ENCODE results near the gene FREY1. TPM values are rescaled to one million over a fixed set of nuclear protein-coding genes. Genes with fewer than 3 reads are reported as not detected.

Gene FREY1
- total and polyA plus RNA-seq, 2 of the 13 experiments (the other 11 are each of a cell fraction or from before 2014, with no cell fraction given): 0.44 to 0.73 TPM

- 0 out of 2 replicates have a peak, but pooled peaks have one; percentile 25 for TF ChIP-seq ZHX1 (CRISPR knock-in tag; IDR thresholded peaks at IDR 0.05; ENCODE audit: low read depth)
- no peak for TF ChIP-seq PTBP1 (IDR thresholded peaks at IDR 0.05; ENCODE audit: low read depth, low read length, poor library complexity, severe bottlenecking)
- TF ChIP-seq MIER2 (CRISPR knock-in tag; IDR thresholded peaks at IDR 0.05): peak; percentile 16; the same call in 1 of the 2 replicates
- TF ChIP-seq PATZ1 (CRISPR knock-in tag; IDR thresholded peaks at IDR 0.05): peak; percentile 96
- no peak for TF ChIP-seq ELF4 (CRISPR knock-in tag; IDR thresholded peaks at IDR 0.05; ENCODE audit: borderline replicate concordance)
- peak; percentile 39 for TF ChIP-seq MED8 (CRISPR knock-in tag; IDR thresholded peaks at IDR 0.05; ENCODE audit: insufficient replicate concordance)
- no peak for TF ChIP-seq ZBTB34 (CRISPR knock-in tag; IDR thresholded peaks at IDR 0.05)
- no peak for TF ChIP-seq ZNF713 (CRISPR knock-in tag; IDR thresholded peaks at IDR 0.05)
- TF ChIP-seq REPIN1 (CRISPR knock-in tag; IDR thresholded peaks at IDR 0.05; ENCODE audit: borderline replicate concordance, low read depth): no peak
- no peak for TF ChIP-seq ZFP1 (CRISPR knock-in tag; IDR thresholded peaks at IDR 0.05)
- no peak for TF ChIP-seq ZNF225 (CRISPR knock-in tag; IDR thresholded peaks at IDR 0.05)
- no peak for TF ChIP-seq FOXM1 (CRISPR knock-in tag; IDR thresholded peaks at IDR 0.05)
- TF ChIP-seq CREM (IDR thresholded peaks at IDR 0.05): no peak
- no peak for TF ChIP-seq CREM (CRISPR knock-in tag; IDR thresholded peaks at IDR 0.05)
- TF ChIP-seq SSRP1 (CRISPR knock-in tag; IDR thresholded peaks at IDR 0.05): no peak
- no peak for TF ChIP-seq ZNF292 (CRISPR knock-in tag; IDR thresholded peaks at IDR 0.05; ENCODE audit: borderline replicate concordance, low read depth)
- TF ChIP-seq MAZ (IDR thresholded peaks at IDR 0.05; ENCODE audit: borderline replicate concordance, low read depth, low read length): no peak
- TF ChIP-seq MAZ (CRISPR knock-in tag; IDR thresholded peaks at IDR 0.05; ENCODE audit: low read depth): peak; percentile 86
- no peak for TF ChIP-seq RBM39 (IDR thresholded peaks at IDR 0.05; ENCODE audit: low read depth, low read length, poor library complexity, severe bottlenecking)
These were observed 14.7 kb upstream of the FREY1 start (continued) for GRCh38 chr11:45921561-45922424.
